GM21367 (cell line): ENCODE results near the gene S100A5.
A peak's percentile ranks its signal among the peaks of the same experiment; 100 is the strongest.
"Not testable (repeated sequence)": the region's sequence is repeated elsewhere in the genome, so short reads cannot be mapped to it uniquely, and the experiment has no call there.

ENCODE experiments used
- ATAC-seq: cut with Tn5 transposase; IDR thresholded peaks from one replicate; pipeline ENCODE4 v1.9.1; 2021; ENCODE audit not compliant: unreplicated experiment

The S100A5 gene

DNA sequence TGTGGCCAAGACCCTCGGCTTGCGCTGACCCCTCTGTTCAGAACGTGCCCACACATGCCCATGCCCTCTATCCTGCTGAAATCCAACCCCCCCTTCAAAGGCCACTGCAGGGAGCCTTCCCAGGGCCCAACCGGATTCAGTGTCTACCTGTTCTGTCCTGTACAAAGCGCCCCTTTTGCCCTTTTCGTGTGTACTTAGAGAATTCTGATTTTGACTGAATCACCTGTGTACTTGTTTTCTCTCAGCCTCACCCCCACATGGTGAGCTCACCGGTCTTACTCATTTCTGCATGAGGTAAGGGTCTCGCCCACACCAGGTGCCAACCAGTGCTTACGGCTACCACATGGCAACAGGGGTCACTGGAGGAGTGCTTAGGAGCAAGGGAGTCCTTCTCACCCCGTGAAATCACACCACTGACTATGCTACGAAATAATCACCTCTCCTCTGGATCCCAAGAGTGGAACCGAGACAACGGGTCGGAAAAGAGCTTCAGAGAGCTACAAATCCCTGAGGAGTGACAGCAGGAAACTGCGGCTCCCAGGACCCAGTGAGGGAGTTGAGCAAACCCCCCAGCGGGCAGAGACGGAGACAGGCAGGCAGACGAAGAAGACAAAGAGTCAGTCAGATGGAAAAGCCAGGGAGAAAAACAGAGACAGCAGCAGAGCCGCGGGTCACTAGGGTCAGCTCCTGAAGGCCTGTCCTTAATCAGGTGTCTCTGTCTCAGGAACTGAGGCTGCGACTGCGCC lies 27.1 kb upstream of the S100A5 start:
- no peak for ATAC-seq

DNA sequence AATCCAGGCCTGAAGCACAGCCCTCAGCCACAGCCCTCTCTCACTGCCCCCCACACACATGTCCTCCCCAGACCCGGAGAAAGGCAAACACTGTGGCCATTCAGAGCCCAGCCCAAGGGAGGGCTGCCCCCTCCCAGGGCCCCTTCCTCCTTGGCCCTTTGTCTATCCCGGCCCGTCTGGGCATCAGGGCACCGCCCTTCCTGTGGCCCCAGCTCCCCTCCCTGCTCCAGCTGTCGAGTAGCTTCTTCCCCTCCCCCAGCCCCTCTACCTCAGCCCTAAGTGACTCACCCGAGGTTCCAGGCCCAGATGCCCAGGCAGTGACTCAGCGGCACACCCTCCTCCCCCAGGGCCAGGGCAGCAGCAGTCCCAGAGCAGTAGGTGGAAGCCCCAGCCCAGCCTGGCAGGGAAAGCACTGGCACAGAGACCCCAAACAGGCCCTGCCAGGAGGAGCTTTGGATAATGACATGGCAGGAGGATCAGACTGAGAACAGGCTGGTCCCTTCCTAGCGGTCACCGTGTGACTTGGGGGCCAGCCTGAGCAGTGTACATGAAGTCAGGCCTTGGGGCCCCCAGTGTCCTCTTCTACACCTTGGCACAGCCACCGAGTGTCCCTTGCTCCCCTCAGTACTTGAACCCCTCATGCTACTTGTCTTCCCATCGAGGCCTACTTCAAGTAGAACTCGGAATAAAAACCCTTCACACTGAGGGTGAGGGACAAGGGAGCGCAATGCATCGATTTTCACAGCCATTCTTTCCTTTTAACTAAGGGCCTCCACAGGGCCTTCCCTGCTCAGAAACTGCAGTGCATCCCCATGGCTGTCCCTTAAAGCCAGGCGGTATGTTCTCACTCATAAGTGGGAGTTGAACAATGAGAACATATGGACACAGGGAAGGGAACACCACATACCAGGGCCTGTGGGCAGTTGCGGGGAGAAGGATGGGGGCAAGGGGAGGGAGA lies 26.0 kb upstream of the S100A5 start:
- ATAC-seq = peak; percentile 38

DNA sequence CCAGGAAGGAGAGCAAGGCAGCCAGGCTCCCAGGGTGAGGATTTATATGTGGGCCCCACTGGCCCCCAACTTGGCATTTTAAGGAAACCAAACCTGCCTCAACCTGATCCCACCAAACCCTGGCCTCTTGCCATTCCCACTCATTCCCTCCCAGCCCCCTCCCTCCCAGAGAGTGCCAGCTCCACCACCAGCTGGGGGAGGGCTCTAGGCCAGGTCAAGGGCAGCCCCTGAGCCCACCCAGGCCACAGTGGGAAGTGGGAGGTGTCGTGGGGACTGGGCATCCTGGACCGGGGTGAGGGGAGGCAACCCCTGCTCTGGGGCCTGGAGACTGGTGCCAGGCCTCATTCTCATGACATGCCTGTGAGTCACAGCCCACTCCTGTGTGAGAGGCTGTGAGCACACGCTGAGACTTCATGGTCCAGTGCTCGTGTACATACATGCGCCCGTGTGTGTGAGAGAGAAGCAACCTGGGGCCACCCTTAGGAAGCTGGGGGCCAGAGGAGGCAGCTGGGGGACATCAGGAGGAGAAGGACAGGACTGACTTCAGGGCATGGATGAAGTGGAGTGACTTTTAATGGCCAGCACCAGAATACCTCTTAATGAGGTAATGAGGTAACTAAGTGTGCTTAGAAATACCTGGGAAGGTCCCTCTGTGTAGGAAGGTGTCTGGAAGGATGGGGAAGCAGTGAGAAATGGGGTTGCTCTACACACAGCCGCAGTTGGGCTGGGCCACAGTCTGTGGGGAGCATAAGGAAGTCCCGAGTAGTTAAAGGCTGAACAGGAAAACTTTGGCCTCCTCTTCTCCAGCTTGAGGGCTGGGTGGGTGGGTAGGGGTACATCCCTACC lies 25.0 kb upstream of the S100A5 start, which contains the start of gene S100A2:
S100A2 (minus strand) TSS at position 316 of the 846 bp plus-strand sequence. CDS start 1,967 bp downstream, outside the sequence.
- ATAC-seq = no peak

DNA sequence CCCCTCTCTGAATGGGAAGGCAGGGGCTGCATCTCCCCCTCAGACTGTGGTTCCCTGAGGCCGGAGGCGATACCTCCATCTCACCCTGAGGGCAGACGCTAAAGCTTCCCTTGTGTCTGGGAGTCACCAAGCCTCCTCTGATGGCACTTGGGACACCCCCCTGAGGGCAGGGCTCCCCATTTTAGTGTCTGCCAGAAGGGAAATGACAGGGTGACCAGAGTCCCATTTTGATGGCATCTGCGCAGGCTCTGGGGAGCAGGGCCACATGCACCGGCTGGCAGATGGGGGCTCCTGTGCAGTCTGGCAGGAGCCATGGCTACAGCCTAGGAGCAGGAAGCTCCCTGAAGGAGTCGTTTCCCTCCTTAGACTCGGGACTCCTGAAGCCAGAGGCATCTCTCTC lies 23.3 kb upstream of the S100A5 start:
- no peak for ATAC-seq

DNA sequence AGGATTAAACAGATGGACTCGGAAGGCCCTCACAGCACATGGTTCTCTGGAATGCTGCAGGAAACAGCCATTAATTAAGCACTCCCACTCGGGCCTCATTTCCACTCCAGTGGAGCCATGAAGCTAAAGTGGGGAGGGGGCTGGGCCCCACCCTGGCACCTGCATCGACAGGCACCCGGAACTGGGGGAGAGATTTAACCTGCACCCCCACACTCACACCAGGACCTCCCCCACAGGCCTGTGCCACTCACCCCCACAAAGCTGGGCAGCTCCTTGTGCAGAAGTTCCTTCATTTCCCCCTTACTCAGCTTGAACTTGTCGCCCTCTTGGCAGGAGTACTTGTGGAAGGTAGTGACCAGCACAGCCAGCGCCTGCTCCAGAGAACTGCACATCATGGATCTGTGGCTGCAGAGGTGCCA lies 22.8 kb upstream of the S100A5 start:
- no peak for ATAC-seq

DNA sequence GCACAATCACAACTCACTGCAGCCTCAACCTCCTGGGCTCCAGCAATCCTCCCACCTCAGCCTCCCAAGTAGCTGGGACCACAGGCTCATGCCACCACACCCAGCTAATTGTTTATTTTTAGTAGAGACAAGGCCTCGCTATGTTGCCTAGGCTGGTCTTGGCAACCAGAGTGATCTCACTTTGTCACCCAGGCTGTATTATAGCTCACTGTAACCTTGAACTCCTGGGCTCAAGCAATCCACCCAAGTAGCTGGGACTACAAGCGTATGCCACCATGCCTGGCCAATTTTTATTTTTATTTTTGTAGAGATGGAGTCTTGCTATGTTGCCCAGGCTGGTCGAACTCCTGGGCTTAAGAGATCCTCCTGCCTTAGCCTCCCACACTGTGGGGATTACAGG lies 21.3 kb upstream of the S100A5 start:
- ATAC-seq = not testable (repeated sequence)

DNA sequence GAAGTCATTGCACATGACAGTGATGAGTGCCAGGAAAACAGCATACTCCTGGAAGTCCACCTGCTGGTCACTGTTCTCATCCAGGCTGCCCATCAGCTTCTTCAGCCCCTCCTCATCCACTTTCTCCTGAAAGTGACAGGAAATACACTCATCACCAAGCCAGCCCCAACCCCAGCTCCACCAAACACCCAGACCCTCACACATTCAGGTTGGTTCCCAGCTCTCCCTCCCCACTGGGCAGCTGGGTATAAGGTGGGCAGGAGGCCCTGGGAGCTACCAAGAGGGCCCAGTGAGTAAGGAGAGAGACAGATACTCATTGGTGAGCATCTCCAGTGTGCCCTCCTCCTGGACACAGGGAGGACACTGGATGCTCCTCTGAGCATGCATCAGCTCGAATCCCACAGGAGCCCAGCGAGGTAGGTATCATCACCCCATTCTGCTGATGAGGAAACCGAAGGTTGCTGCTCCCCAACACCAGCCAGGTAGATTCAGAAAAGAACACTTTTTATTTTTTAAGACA lies 20.8 kb upstream of the S100A5 start:
- no peak for ATAC-seq

DNA sequence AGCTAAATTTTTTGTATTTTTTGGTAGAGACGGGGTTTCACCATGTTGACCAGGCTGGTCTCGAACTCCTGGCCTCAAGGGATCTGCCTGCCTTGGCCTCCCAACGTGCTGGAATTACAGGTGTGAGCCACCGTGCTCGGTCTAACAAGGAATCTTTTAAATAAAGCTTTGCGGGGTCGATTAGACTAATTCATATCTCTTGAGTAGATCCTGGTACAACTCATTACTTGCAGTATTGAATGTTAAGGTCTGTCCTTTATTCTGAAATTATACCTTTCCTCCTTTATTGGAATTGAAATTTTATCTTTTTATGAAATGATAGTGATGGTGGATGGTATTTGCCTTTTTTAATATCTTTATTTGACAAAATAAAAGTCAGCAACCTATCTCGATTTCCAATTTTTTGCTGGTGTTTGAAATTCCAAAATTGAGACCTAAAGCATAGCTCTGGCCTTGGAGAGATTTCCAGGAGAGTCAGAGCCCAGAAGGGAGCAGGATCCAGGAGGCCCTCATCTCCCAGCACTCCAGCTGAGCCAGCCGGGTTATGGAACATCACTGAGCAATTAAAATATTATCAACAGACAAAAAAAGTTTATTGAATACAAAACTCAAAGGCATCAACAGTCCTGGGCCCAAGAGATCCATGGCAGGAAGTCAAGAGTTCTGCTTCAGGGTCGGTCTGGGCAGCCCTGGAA lies 20.2 kb upstream of the S100A5 start:
- ATAC-seq = no peak

DNA sequence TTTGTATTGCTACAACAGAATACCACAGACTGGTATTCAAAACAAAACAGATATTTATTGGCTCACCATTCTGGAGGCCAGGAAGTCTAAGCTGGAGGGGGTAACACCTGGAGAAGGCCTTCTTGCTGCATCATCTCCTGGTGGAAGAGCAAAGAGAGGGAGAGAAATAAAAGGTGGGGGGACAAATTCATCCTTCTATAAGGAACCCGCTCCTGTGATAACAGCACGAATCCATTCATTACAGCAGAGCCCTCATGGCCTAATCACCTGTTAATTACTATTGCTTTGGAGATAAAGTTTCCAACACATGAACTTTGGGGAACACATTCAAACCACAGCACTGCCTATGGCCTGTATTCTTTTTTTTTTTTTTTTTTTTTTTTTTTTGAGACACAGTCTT lies 19.5 kb upstream of the S100A5 start:
- no peak for ATAC-seq

DNA sequence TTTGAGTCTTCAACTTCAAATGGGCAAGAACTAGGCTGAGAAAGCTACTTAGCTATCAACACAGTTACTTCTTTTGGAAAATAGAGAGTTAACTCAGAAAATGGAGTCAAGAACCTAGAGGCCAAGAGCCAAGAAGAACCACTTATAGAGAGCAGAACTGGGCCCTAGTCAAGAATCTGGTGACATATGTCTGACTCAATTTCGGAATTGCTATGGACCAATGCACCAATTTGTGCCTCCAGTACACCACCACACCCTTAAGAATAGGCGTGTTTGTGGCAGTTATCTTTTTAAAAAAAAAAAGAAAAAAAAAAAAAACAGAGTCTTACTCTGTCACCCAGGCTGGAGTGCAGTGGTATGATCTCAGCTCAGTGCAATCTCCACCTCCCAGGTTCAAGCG lies 17.1 kb upstream of the S100A5 start:
- ATAC-seq = no peak

DNA sequence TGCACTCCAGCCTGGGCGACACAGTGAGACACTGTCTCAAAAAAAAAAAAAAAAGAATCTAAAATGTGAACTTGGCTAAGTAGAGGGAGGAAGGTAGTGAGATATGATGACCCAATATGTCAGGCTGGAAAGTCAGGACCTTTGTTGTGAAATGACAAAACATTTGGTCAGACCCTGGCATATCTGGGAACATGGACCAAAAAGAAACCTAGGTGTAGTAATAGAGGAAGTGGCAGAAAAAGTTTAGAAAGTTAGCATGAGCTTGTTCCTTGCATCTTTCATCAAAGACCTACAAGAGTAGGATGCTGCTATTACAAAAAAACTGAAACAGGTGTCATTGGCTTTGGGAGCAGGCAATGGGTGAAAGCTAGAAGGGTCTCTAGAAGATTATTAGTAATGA lies 15.6 kb upstream of the S100A5 start:
- ATAC-seq = no peak

DNA sequence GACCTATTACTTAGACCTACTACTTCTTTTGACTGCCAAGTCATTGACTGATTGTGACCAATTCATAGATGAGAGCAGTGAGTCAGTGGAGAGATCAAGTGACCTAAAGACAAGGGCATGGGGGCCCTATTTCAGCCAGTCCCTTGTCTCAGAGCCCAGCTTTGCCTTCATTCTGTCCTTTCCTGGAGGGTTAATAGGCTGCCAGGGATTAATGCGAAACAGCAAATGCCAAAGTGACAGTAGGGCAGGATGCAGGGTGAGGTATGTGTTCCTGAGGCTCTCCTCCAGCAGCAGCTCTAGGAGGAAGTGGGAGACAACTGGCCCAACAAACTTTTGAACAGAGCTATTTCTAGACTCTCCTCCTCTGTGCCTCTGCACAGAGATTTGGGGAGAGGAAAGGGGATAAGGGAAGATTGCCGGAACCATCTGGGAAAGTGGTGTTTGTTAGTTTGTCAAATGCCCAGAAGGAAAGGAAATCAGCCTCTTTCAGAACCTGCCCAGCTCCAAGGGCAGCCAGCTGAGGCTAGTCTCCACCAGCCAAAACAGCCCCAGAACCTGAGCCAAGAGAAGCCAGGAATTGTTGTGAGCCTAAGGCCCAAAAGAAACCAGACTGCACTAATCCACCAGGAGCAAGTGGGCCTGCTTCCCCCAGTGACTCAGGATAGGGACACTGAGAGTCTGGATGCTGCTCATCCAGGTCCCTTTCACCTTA lies 13.3 kb upstream of the S100A5 start:
- ATAC-seq = no peak

DNA sequence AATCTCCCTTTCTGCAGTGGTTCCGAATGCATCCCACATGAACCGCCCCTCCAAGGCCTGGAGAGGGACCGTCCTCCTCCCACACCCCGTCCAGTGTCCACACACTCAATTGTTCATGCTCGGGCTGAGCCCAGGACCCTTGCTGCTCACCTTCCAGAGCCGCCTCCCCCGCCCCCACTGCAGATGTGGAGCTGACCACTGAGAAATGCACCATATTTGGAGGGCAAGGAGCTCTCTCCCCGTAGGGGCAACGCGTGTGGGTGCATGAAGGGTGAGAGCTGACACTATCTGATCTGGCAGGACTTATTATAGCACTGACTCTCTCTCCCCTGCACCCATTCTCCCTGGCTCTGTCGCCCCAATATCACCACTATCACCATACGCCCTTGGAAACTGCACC lies 12.4 kb upstream of the S100A5 start:
- no peak for ATAC-seq

DNA sequence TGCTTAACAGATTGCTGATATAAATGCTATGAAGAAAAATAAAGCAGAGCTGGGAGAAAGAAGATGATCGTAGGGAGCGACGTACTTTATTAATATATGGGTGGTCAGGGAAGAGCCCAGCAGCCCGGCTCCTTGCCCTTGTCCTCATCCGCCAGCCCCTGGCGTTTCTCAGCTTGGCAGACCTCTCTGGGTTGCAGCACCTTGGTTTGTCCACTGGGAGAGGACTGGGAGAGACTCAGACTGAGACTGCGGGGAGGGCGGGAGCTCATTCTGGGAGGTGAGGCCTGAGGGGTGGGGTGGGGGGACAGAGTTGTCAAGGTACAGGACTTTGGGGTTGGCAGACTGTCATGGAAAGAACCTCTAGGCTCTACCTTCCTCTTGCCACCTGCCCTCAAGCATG lies 11.6 kb upstream of the S100A5 start:
- ATAC-seq = no peak

DNA sequence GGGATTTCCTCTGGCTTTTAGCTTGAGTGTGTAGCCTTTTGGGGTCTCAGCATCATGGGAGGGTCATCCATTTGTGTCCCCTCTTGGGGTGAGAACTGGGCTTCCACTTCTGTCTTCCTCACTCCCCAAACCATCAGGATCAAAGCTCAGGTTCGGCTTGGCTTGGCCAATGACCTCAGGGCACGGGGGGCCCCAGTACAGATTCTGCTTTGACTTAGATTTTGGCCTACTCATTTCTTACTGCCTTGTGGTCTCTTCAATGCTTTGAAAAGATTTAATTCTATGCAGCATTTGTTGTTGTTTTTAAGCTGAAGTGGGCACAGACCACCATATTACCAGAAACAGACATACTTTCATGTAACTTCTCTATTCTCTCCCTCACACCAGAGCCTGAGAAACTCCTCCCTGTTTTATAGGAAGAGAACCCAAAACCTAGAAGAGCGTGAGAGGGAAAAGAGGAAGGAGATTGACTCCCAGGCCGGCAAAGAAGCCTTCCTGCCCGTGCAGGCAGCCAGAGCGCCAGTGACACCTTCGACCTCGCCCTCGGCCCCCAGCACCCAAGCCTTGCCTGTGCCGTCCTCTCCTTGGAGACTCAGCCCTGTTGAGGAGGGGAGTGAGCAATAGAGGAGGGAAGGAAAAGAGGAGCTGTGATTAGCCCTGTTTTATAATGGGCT lies 10.2 kb upstream of the S100A5 start:
- no peak for ATAC-seq

DNA sequence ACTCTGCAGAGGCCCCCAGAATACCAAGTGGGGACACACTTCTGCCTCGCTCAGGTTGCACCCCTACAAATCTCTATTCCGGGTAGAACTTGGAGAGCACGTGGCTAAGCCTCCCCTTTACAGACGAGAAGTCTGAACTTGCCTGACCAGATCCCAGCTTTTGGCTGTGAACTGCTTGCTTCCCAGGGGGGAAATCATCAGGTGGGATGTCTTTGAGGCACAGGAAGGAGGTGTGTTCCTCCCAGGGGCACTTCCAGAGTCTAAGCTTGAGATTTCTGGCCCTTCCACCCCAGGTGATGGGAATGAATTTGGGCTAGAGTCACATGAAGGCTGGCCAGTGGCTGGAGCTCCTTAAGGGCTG lies 9.6 kb upstream of the S100A5 start:
- ATAC-seq = no peak

DNA sequence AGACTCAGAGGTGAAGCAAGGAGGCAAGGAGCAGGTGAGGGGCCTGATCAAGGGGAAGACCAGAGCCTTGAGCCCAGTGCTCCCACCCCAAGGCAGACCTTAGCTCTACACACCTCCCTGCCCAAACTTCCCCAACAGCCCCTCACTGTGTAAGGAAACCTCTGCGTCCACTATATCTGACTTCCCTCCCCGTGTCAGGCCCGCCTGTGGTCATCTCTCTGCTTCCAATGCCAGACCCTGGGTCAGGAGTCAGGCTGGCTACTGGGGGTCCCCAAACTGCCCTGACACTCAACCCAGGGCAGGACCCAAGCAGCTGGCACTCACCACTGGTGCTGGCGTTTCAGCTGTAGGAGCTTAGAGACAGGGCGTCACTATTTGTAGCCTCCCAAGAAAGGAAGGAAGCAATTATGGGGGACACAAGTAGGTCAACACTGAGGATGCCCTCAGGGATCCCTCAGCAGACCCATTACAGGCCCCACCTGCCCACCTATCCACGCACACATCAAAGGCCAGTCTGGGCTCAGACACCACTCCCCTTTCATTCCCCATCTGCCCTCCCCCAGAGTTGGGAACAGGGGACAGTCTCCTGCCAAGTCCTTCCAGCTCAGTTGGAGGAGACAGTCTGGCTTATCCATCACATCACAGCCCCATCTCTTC lies 9.1 kb upstream of the S100A5 start:
- no peak for ATAC-seq
